Lower leg skin (tissue), 3 donors: ENCODE measurements around the gene MORC1.

Source experiments
- CTCF ChIP-seq, 3 donors: fragments of 450-650 bp; IDR thresholded peaks; one replicate each; pipeline ENCODE4 v1.5.1; 2016; ENCODE audit warnings: antibody characterized with exemption in 3 of 3, mild to moderate bottlenecking in 3 of 3, moderate library complexity in 2 of 3
- POLR2A ChIP-seq, 2 donors: fragments of 450-650 bp; IDR thresholded peaks; one replicate each; pipeline ENCODE4 v1.6.1; 2016 to 2017; ENCODE audit warnings: antibody characterized with exemption in 2 of 2, mild to moderate bottlenecking in 1 of 2, moderate library complexity in 1 of 2

DNA sequence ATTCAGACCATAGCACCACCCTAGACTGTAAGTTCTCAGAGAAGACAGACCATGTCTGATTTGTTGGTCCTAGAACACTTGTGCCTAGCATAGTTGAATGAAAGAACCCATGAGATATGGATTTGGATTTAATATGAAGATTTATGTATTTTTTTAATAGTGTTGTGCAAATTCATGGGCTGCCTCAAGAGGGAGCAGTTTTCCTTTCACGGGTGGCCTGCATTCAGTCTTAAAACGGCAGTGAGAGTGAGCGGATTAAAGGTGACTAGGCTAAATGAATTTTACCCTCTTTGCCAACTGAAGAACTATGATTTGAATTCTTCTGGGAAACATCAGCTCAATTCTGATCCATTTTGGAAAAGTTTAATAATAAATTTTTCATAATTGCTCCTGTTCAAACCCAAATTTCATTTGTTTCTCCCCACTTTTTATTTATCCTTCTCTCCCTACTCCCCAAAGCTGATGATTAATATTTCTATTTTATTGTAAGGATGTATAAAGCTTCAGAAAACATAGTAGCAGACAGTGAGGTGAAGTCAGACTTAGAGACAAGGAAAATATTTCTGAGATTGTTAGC is 67.3 kb downstream of the MORC1 start:
- no peak for TF ChIP-seq CTCF (IDR thresholded peaks at IDR 0.05)
- no peak for TF ChIP-seq POLR2A (IDR thresholded peaks at IDR 0.05)
